GM23338 (cell line): Measurements from ENCODE around the gene ZBTB5.

Experiments used
- CTCF ChIP-seq, 2 experiments: fragments of 200-600 bp in 1 of 2; sonication (generic) in 1 of 2; conservative IDR thresholded peaks; 2 replicates each; pipeline versions ENCODE4 v1.5.1 to v1.6.1; 2016 to 2017; ENCODE audit warnings: antibody characterized with exemption in 2 of 2, low read depth in 2 of 2, mild to moderate bottlenecking in 2 of 2, moderate library complexity in 1 of 2
- EZH2 ChIP-seq: fragments of 200-600 bp; sonication (generic); IDR thresholded peaks from one replicate; pipeline ENCODE4 v1.8.0; 2017; ENCODE audit warnings: antibody characterized with exemption, mild to moderate bottlenecking, low read depth; ENCODE audit not compliant: unreplicated experiment
- EZH2phosphoT487 ChIP-seq: fragments of 200-600 bp; sonication (generic); IDR thresholded peaks from one replicate; pipeline ENCODE4 v1.8.1; 2018; ENCODE audit warnings: antibody characterized with exemption; ENCODE audit not compliant: unreplicated experiment
- REST ChIP-seq: IDR thresholded peaks from one replicate; pipeline ENCODE4 v1.6.1; 2018; ENCODE audit warnings: antibody characterized with exemption; ENCODE audit not compliant: unreplicated experiment
- ZNF462 ChIP-seq: fragments of 250-450 bp; sonication (Bioruptor Pico); IDR thresholded peaks from 2 replicates; pipeline ENCODE4 v1.5.0; 2020; ENCODE audit warnings: mild to moderate bottlenecking, moderate library complexity

GRCh38 chr9:37509536-37509935 is 44.3 kb upstream of the ZBTB5 start:
- TF ChIP-seq ZNF462 (CRISPR knock-in tag) (no peak), REST (no peak), CTCF (conservative IDR thresholded peaks at IDR 0.05; ENCODE audit: low read depth in 2 of 2) (no peak), EZH2 (no peak), EZH2phosphoT487 (no peak)
